ENCODE results near the gene CHD6. TPM values are rescaled to one million over a fixed set of nuclear protein-coding genes. Genes with fewer than 3 reads are reported as not detected.

The CHD6 gene
- total and polyA plus RNA-seq, 5 donors from 2014 or later = 33.4 to 87.4 (median 39.7) TPM

GRCh38 chr20:41469868-41470267, 148.3 kb downstream of the CHD6 start:
- DNase-seq = no peak
- H3K27ac ChIP-seq (ENCODE audit: insufficient read depth, low read length, poor library complexity, severe bottlenecking) = no peak overlapping the region
- no peak overlapping the region for H3K4me3 ChIP-seq (ENCODE audit: low read depth, low read length)
- H3K4me1 ChIP-seq (ENCODE audit: control insufficient read depth, insufficient read depth, low read length, poor library complexity, severe bottlenecking) = no peaks in the 10 kb centered on the region
- no peak for ATAC-seq (ENCODE audit: low read depth in 2 of 2)
- H3K27me3 ChIP-seq (ENCODE audit: control insufficient read depth, insufficient read depth, low read length) = no peaks in the 10 kb centered on the region
- Mint-ChIP-seq H3K4me3 (no peak overlapping the region), H3K9me3 (peaks cover 0 to 3% (median 2%) of the 10 kb centered on the region in 7 donors), H3K27me3 (no peaks in the 10 kb centered on the region), H3K27ac (peak overlapping the region in 2 of 3 donors; percentile 0 to 23), H3K36me3 (peaks cover 64% of the 10 kb centered on the region), H3K4me1 (peaks cover 0 to 6% (median 2%) of the 10 kb centered on the region in 4 donors)
- H3K9me3 ChIP-seq (ENCODE audit: control insufficient read depth in 2 of 2, low read length in 2 of 2) = peaks cover 0 to 4% of the 10 kb centered on the region in 2 experiments
- H3K36me3 ChIP-seq (ENCODE audit: control insufficient read depth, insufficient read depth, low read length) = peaks cover 55% of the 10 kb centered on the region

DNA sequence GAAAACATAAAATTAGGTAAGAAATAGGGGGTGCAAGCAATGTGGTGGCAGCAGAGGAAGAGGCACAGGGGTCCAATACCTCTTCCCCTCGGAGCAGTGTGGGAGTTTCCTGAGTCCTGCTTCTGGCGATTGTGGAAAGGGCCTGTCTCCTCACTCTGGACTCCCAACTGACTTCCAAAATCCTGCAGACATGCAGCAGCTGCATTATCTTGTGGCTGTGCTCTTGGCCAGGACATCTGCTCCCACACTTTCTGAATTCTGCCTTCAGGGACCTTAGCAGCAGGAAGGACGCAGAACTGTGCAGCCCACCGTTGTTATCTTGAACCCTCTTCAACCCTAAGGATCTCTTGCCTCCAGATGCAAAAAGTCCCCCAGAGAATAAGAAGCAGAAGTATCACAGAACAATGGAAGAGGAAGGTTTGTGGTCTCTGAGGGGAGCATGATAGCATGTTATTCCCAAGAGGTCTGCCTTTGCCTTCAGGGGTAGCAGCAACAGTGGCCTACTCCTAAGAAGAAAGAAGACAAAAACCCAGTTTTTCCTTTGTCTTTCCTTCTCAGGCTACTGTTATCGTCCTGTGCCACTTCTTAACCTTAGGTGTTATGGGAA, 149.1 kb downstream of the CHD6 start:
- DNase-seq = no peak
- ATAC-seq (ENCODE audit: low read depth in 2 of 2) = no peak
- H3K27me3 Mint-ChIP-seq = no peaks in the 10 kb centered on the region
- Histone ChIP-seq H3K4me3 (ENCODE audit: low read depth, low read length) (no peak overlapping the region), H3K27ac (ENCODE audit: insufficient read depth, low read length, poor library complexity, severe bottlenecking) (no peak overlapping the region), H3K27me3 (ENCODE audit: control insufficient read depth, insufficient read depth, low read length) (no peaks in the 10 kb centered on the region), H3K4me1 (ENCODE audit: control insufficient read depth, insufficient read depth, low read length, poor library complexity, severe bottlenecking) (no peaks in the 10 kb centered on the region), H3K9me3 (ENCODE audit: control insufficient read depth in 2 of 2, low read length in 2 of 2) (peaks cover 0 to 4% of the 10 kb centered on the region in 2 experiments), H3K36me3 (ENCODE audit: control insufficient read depth, insufficient read depth, low read length) (peaks cover 55% of the 10 kb centered on the region)
- H3K9me3 Mint-ChIP-seq = peaks cover 0 to 3% (median 2%) of the 10 kb centered on the region in 7 donors
- H3K4me1 Mint-ChIP-seq = peaks cover 0 to 13% (median 2%) of the 10 kb centered on the region in 4 donors
- no peak overlapping the region for H3K27ac Mint-ChIP-seq
- peaks cover 71% of the 10 kb centered on the region for H3K36me3 Mint-ChIP-seq
- H3K4me3 Mint-ChIP-seq = no peak overlapping the region

- H3K9me3 Mint-ChIP-seq = peaks cover 0 to 3% (median 2%) of the 10 kb centered on the region in 7 donors
- Histone ChIP-seq H3K4me3 (ENCODE audit: low read depth, low read length) (no peak overlapping the region), H3K27me3 (ENCODE audit: control insufficient read depth, insufficient read depth, low read length) (no peaks in the 10 kb centered on the region), H3K4me1 (ENCODE audit: control insufficient read depth, insufficient read depth, low read length, poor library complexity, severe bottlenecking) (no peaks in the 10 kb centered on the region), H3K9me3 (ENCODE audit: control insufficient read depth in 2 of 2, low read length in 2 of 2) (peaks cover 0 to 4% of the 10 kb centered on the region in 2 experiments), H3K36me3 (ENCODE audit: control insufficient read depth, insufficient read depth, low read length) (peaks cover 50% of the 10 kb centered on the region), H3K27ac (ENCODE audit: insufficient read depth, low read length, poor library complexity, severe bottlenecking) (no peak overlapping the region)
- no peak overlapping the region for H3K4me3 Mint-ChIP-seq
- no peak overlapping the region for H3K27ac Mint-ChIP-seq
- H3K4me1 Mint-ChIP-seq = peaks cover 0 to 14% (median under 1%) of the 10 kb centered on the region in 4 donors
- H3K27me3 Mint-ChIP-seq = no peaks in the 10 kb centered on the region
- DNase-seq (no peak), ATAC-seq (ENCODE audit: low read depth in 2 of 2) (no peak)
- peaks cover 75% of the 10 kb centered on the region for H3K36me3 Mint-ChIP-seq
Observed at GRCh38 chr20:41467690-41468089, 150.5 kb downstream of the CHD6 start.

GRCh38 chr20:41467220-41467619, 151.0 kb downstream of the CHD6 start:
- H3K27ac Mint-ChIP-seq = no peak overlapping the region
- peaks cover 0 to 3% (median 2%) of the 10 kb centered on the region in 7 donors for H3K9me3 Mint-ChIP-seq
- Histone ChIP-seq H3K4me1 (ENCODE audit: control insufficient read depth, insufficient read depth, low read length, poor library complexity, severe bottlenecking) (no peaks in the 10 kb centered on the region), H3K27me3 (ENCODE audit: control insufficient read depth, insufficient read depth, low read length) (no peaks in the 10 kb centered on the region), H3K4me3 (ENCODE audit: low read depth, low read length) (no peak overlapping the region), H3K36me3 (ENCODE audit: control insufficient read depth, insufficient read depth, low read length) (peaks cover 45% of the 10 kb centered on the region), H3K9me3 (ENCODE audit: control insufficient read depth in 2 of 2, low read length in 2 of 2) (peaks cover 0 to 4% of the 10 kb centered on the region in 2 experiments), H3K27ac (ENCODE audit: insufficient read depth, low read length, poor library complexity, severe bottlenecking) (no peak overlapping the region)
- H3K36me3 Mint-ChIP-seq = peaks cover 75% of the 10 kb centered on the region
- no peak overlapping the region for H3K4me3 Mint-ChIP-seq
- peaks cover 0 to 14% (median under 1%) of the 10 kb centered on the region in 4 donors for H3K4me1 Mint-ChIP-seq
- H3K27me3 Mint-ChIP-seq = no peaks in the 10 kb centered on the region
- ATAC-seq (ENCODE audit: low read depth in 2 of 2) (no peak), DNase-seq (no peak)

DNA sequence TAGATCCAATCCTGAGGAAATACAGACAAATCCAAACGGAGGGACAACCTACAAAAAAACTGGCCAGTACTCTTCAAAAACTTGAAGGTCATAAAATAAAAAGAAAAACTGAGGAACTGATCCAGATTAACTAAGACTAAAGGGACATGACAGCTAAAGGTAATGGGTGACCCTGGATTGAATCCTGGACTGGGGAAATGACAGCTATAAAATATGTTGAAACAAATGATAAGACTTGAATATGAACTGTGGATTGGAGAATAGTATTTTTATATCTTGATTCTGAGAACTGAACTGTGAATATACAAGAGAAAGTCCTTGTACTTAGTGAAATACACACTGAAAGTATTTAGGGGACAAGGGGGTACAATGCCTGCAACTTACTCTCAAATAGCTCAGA, 154.6 kb downstream of the CHD6 start:
- peaks cover 0 to 4% of the 10 kb centered on the region in 2 experiments for H3K9me3 ChIP-seq (ENCODE audit: control insufficient read depth in 2 of 2, low read length in 2 of 2)
- Mint-ChIP-seq H3K36me3 (peaks cover 67% of the 10 kb centered on the region), H3K27ac (no peak overlapping the region), H3K9me3 (peaks cover 0 to 3% (median 2%) of the 10 kb centered on the region in 7 donors), H3K4me3 (no peak overlapping the region), H3K27me3 (no peaks in the 10 kb centered on the region), H3K4me1 (peaks cover 0 to 8% (median under 1%) of the 10 kb centered on the region in 4 donors)
- no peaks in the 10 kb centered on the region for H3K27me3 ChIP-seq (ENCODE audit: control insufficient read depth, insufficient read depth, low read length)
- ATAC-seq (ENCODE audit: low read depth in 2 of 2) = no peak
- H3K4me3 ChIP-seq (ENCODE audit: low read depth, low read length) = no peak overlapping the region
- no peak for DNase-seq
- H3K4me1 ChIP-seq (ENCODE audit: control insufficient read depth, insufficient read depth, low read length, poor library complexity, severe bottlenecking) = no peaks in the 10 kb centered on the region
- peaks cover 20% of the 10 kb centered on the region for H3K36me3 ChIP-seq (ENCODE audit: control insufficient read depth, insufficient read depth, low read length)
- no peak overlapping the region for H3K27ac ChIP-seq (ENCODE audit: insufficient read depth, low read length, poor library complexity, severe bottlenecking)

DNA sequence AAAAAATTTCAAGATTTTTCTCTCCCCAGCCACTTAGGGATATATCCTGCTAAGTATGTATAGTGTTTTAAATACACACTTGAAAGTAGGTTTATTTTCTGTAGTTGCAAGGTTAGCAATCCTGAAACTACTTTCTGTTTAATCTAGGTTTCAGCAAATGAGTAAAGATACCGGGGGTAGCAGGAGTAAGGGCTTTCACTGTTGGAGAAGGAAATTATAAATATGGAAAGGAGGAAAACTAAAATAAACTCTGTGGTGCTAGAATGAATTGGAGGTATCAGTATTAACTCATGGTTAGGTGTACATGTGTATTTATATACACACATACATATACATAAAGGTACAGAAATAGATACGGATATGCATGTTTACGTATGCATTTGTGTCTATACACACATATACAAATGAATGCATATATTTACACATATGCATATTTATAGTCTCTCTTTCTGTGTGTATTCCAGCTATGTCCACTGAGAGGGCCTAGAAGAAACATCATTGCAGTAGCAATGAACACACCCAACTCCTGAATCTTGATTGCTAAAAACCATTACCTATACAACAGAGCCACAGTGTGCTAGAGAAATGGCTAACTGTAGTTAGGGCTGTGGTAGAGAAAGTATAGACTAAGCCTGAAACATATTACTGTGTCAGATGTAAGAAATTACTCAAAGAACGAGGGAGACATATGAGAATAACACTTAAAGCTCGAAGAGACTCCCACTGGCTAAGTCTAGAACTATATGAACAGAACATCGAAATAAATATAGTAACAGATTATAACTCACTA, 155.6 kb downstream of the CHD6 start:
- no peak overlapping the region for H3K27ac ChIP-seq (ENCODE audit: insufficient read depth, low read length, poor library complexity, severe bottlenecking)
- no peak overlapping the region for H3K4me3 ChIP-seq (ENCODE audit: low read depth, low read length)
- peaks cover 63% of the 10 kb centered on the region for H3K36me3 Mint-ChIP-seq

DNA sequence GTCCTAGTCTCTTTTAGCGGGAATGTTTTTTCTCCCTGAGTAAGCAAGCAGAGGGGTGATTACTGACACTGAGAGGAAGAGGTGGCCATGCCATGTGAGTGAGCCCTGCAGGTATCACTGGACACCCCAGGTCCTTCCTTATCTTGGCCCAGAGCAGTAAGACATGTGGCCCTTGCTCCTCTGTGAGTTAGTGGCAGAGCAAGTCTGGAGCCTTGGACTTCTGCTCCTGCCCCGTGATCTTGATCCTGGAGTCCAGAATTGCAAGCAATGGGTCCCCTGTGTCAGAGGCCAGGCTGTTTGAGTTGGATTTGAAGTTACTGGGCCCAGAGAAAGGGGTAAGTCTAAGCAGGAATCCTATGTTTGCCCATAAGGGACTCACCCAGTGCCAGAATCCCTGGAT, 159.4 kb downstream of the CHD6 start:
- no peaks in the 10 kb centered on the region for H3K9me3 Mint-ChIP-seq
- no peak overlapping the region for H3K27ac Mint-ChIP-seq
- no peaks in the 10 kb centered on the region for H3K4me1 ChIP-seq (ENCODE audit: control insufficient read depth, insufficient read depth, low read length, poor library complexity, severe bottlenecking)
- no peaks in the 10 kb centered on the region for H3K27me3 ChIP-seq (ENCODE audit: control insufficient read depth, insufficient read depth, low read length)
- no peaks in the 10 kb centered on the region for H3K9me3 ChIP-seq (ENCODE audit: control insufficient read depth in 2 of 2, low read length in 2 of 2)
- H3K27me3 Mint-ChIP-seq = no peaks in the 10 kb centered on the region
- H3K27ac ChIP-seq (ENCODE audit: insufficient read depth, low read length, poor library complexity, severe bottlenecking) = no peak overlapping the region
- H3K4me3 Mint-ChIP-seq = no peak overlapping the region
- peaks cover 54% of the 10 kb centered on the region for H3K36me3 Mint-ChIP-seq
- ATAC-seq (ENCODE audit: low read depth in 2 of 2) (no peak), DNase-seq (no peak)
- H3K36me3 ChIP-seq (ENCODE audit: control insufficient read depth, insufficient read depth, low read length) = peaks cover 40% of the 10 kb centered on the region
- no peak overlapping the region for H3K4me3 ChIP-seq (ENCODE audit: low read depth, low read length)
- no peaks in the 10 kb centered on the region for H3K4me1 Mint-ChIP-seq

More for the DNA sequence above, 155.6 kb downstream of the CHD6 start:
- no peak for DNase-seq
- peaks cover 16% of the 10 kb centered on the region for H3K36me3 ChIP-seq (ENCODE audit: control insufficient read depth, insufficient read depth, low read length)
- Mint-ChIP-seq H3K4me1 (peaks cover 0 to 8% (median 0%) of the 10 kb centered on the region in 4 donors), H3K4me3 (no peak overlapping the region), H3K27me3 (no peaks in the 10 kb centered on the region), H3K27ac (no peak overlapping the region), H3K9me3 (peaks cover 0 to 3% (median 2%) of the 10 kb centered on the region in 7 donors)
- ATAC-seq (ENCODE audit: low read depth in 2 of 2) = no peak
- H3K27me3 ChIP-seq (ENCODE audit: control insufficient read depth, insufficient read depth, low read length) = no peaks in the 10 kb centered on the region
- H3K4me1 ChIP-seq (ENCODE audit: control insufficient read depth, insufficient read depth, low read length, poor library complexity, severe bottlenecking) = no peaks in the 10 kb centered on the region
- H3K9me3 ChIP-seq (ENCODE audit: control insufficient read depth in 2 of 2, low read length in 2 of 2) = peaks cover 0 to 4% of the 10 kb centered on the region in 2 experiments

All from CD4-positive, CD25-positive, alpha-beta regulatory T cell (primary cell).